ENCODE results near the gene SMG1. TPM values are rescaled to one million over a fixed set of nuclear protein-coding genes. Genes with fewer than 3 reads are reported as not detected.

Gene SMG1
- polyA plus RNA-seq, result 8.5 and 8.7 TPM in 2 replicates

GRCh38 chr16:18925986-18926865 lies at the start of gene SMG1:
Gene SMG1 (minus strand): TSS chr16:18926408. CDS start chr16:18926041, 367 bp downstream.

GRCh38 chr16:18801145-18801972 lies 124.8 kb downstream of the SMG1 start, which contains the start of gene ARL6IP1:
Gene ARL6IP1 (minus strand): TSS chr16:18801549. CDS start chr16:18801466, 83 bp downstream.

GRCh38 chr16:18789850-18790706 lies 136.1 kb downstream of the SMG1 start, which contains the start of gene RPS15A:
Gene RPS15A (minus strand): TSS chr16:18790334. CDS start chr16:18789113, 1,221 bp downstream.

Other genes starting within 250 kb of the SMG1 start
- 425 and 514 TPM in 2 replicates for gene RPS15A, start 136.1 kb downstream of the SMG1 start, polyA plus RNA-seq
- 279 and 353 TPM in 2 replicates for gene ARL6IP1, start 124.9 kb downstream of the SMG1 start, polyA plus RNA-seq
- 0.19 and 0.60 TPM in 2 replicates for gene TMC7, start 57.5 kb upstream of the SMG1 start, polyA plus RNA-seq
- 8.5 and 11.4 TPM in 2 replicates for gene COQ7, start 141.2 kb upstream of the SMG1 start, polyA plus RNA-seq
- gene ITPRIPL2, start 187.6 kb upstream of the SMG1 start, polyA plus RNA-seq, result not detected in 2 replicates
- gene SYT17, start 241.8 kb upstream of the SMG1 start, polyA plus RNA-seq, result 1.0 and 8.5 TPM in 2 replicates

Data from Purkinje cell (primary cell).